ENCODE results near the gene NABP1.
"Not testable (repeated sequence)": the region's sequence is repeated elsewhere in the genome, so short reads cannot be mapped to it uniquely, and the experiment has no call there.

The NABP1 gene

GRCh38 chr2:191642541-191642940 is 35.4 kb upstream of the NABP1 start:
- H3K4me2 ChIP-seq (ENCODE audit: low read length): no peak overlapping the region
- no peak for TF ChIP-seq CTCF (IDR thresholded peaks at IDR 0.05)
- no peak overlapping the region for H3K4me3 ChIP-seq (ENCODE audit: low read depth, low read length)
- H3K9me3 ChIP-seq (ENCODE audit: control insufficient read depth, low read length): no peaks in the 10 kb centered on the region
- no peaks in the 10 kb centered on the region for H3K36me3 ChIP-seq (ENCODE audit: control insufficient read depth, insufficient read depth, low read length)
- H2AFZ ChIP-seq: no peak overlapping the region
- no peaks in the 10 kb centered on the region for H3K79me2 ChIP-seq
- no peak overlapping the region for H3K9ac ChIP-seq
- no peaks in the 10 kb centered on the region for H3K27me3 ChIP-seq (ENCODE audit: control insufficient read depth, insufficient read depth, low read length)
- H3K4me1 ChIP-seq: no peaks in the 10 kb centered on the region
- H3K27ac ChIP-seq: no peak overlapping the region

GRCh38 chr2:191643429-191643828 is 34.5 kb upstream of the NABP1 start:
- H3K4me2 ChIP-seq (ENCODE audit: low read length): no peak overlapping the region
- no peaks in the 10 kb centered on the region for H3K9me3 ChIP-seq (ENCODE audit: control insufficient read depth, low read length)
- H3K4me1 ChIP-seq: no peaks in the 10 kb centered on the region
- no peaks in the 10 kb centered on the region for H3K27me3 ChIP-seq (ENCODE audit: control insufficient read depth, insufficient read depth, low read length)
- no peak overlapping the region for H3K9ac ChIP-seq
- no peak for TF ChIP-seq CTCF (IDR thresholded peaks at IDR 0.05)
- H2AFZ ChIP-seq: no peak overlapping the region
- H3K27ac ChIP-seq: no peak overlapping the region
- no peak overlapping the region for H3K4me3 ChIP-seq (ENCODE audit: low read depth, low read length)
- no peaks in the 10 kb centered on the region for H3K79me2 ChIP-seq
- no peaks in the 10 kb centered on the region for H3K36me3 ChIP-seq (ENCODE audit: control insufficient read depth, insufficient read depth, low read length)

DNA sequence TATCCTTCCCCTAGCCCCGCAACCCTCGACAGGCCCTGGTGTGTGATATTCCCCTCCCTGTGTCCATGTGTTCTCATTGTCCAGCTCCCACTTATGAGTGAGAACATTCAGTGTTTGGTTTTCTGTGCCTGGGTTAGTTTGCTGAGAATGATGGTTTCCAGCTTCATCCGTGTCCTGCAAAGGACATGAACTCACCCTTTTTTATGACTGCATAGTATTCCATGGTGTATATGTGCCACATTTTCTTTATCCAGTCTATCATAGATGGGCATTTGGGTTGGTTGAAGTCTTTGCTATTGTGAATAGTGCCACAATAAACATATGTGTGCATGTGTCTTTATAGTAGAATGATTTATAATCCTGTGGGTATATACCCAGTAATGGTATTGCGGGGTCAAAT is 33.3 kb upstream of the NABP1 start:
- not testable (repeated sequence) for H3K27ac ChIP-seq; H3K4me2 ChIP-seq (ENCODE audit: low read length); H3K36me3 ChIP-seq (ENCODE audit: control insufficient read depth, insufficient read depth, low read length); H3K4me3 ChIP-seq (ENCODE audit: low read depth, low read length); H3K9me3 ChIP-seq (ENCODE audit: control insufficient read depth, low read length); H2AFZ ChIP-seq; H3K79me2 ChIP-seq; H3K9ac ChIP-seq; H3K27me3 ChIP-seq (ENCODE audit: control insufficient read depth, insufficient read depth, low read length); H3K4me1 ChIP-seq

DNA sequence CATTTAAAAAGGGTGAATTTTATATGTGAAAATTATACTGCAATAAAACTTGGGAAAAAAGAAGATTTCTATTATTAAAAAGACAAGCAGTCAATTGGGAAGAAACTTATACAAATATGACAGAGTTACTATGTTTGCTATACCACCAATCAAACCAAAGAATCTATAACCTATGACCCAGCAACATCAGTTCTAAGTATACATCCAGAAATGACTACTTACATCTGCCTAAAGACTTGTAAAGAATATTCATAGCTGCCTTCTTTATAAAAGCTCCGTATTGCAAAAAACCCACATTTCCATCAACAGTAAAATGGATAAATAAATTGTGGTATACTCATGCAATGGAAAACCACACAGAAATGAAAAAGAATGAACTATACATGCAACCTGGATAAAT is 32.9 kb upstream of the NABP1 start:
- Histone ChIP-seq H3K79me2 (no peaks in the 10 kb centered on the region), H2AFZ (no peak overlapping the region), H3K36me3 (ENCODE audit: control insufficient read depth, insufficient read depth, low read length) (no peaks in the 10 kb centered on the region), H3K4me1 (no peaks in the 10 kb centered on the region), H3K4me3 (ENCODE audit: low read depth, low read length) (no peak overlapping the region), H3K4me2 (ENCODE audit: low read length) (no peak overlapping the region), H3K27me3 (ENCODE audit: control insufficient read depth, insufficient read depth, low read length) (no peaks in the 10 kb centered on the region), H3K9ac (no peak overlapping the region), H3K27ac (no peak overlapping the region), H3K9me3 (ENCODE audit: control insufficient read depth, low read length) (no peaks in the 10 kb centered on the region)
- no peak for TF ChIP-seq CTCF (IDR thresholded peaks at IDR 0.05)

GRCh38 chr2:191645434-191646162 is 32.3 kb upstream of the NABP1 start:
- Histone ChIP-seq H3K4me1 (no peaks in the 10 kb centered on the region), H3K9ac (no peak overlapping the region), H3K4me3 (ENCODE audit: low read depth, low read length) (no peak overlapping the region), H3K79me2 (no peaks in the 10 kb centered on the region), H3K4me2 (ENCODE audit: low read length) (no peak overlapping the region), H3K36me3 (ENCODE audit: control insufficient read depth, insufficient read depth, low read length) (no peaks in the 10 kb centered on the region), H3K27me3 (ENCODE audit: control insufficient read depth, insufficient read depth, low read length) (no peaks in the 10 kb centered on the region), H2AFZ (no peak overlapping the region), H3K27ac (no peak overlapping the region), H3K9me3 (ENCODE audit: control insufficient read depth, low read length) (no peaks in the 10 kb centered on the region)
- TF ChIP-seq CTCF (IDR thresholded peaks at IDR 0.05): no peak
